A549 treated with GW870086 at 1 μM for 4 hours (cell line): Measurements from ENCODE around the gene MAST1. TPM values are rescaled to one million over a fixed set of nuclear protein-coding genes. Genes with fewer than 3 reads are reported as not detected.

ENCODE experiments used
- total RNA-seq: library from RNA; stranded (reverse); fragments of 200-300 nt; extraction: Qiagen RNA extraction; gene quantifications from 5 replicates; pipeline ENCODE4 v1.2.3, GENCODE V29; 2022; ENCODE audit warnings: low read depth

MAST1 gene
- 0.89 to 3.0 TPM (median 2.4 TPM) in 5 replicates for total RNA-seq

DNA sequence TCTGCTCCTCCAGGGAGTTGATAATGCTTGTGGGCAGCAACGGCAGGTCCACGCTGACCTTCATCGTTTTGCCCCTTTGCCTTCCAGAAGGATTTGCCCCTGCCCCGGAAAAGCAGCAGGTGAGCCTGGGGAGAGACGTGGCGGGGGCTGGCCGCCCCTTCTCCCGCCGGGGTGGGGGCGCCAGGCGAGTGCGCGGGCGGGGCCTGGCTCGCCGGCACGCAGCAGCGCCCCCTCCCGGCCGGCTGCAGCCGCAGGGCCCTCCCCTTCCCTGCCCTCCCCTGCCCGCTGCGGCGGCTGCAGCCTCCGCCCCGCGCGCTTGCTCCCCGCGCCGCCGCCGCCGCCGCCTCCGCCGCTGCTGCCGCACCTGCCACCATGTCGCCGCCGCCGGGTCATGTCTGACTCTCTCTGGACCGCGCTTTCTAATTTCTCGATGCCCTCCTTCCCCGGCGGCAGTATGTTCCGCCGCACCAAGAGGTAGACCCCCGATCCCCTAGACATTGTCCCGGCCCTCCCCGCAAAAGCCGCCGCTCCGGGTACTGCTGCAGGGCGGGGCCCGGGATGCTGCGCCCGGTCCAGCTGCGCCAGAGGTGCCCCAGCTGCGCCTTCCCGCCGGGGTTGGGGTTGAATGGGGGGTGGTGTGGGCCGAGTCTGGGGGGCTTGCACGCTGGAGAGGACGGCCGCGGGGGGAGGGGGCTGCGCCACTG is at the start of gene MAST1:
MAST1 (plus strand) TSS at position 334 of the 704 bp plus-strand sequence; CDS start at position 392, 58 bp downstream.

DNA sequence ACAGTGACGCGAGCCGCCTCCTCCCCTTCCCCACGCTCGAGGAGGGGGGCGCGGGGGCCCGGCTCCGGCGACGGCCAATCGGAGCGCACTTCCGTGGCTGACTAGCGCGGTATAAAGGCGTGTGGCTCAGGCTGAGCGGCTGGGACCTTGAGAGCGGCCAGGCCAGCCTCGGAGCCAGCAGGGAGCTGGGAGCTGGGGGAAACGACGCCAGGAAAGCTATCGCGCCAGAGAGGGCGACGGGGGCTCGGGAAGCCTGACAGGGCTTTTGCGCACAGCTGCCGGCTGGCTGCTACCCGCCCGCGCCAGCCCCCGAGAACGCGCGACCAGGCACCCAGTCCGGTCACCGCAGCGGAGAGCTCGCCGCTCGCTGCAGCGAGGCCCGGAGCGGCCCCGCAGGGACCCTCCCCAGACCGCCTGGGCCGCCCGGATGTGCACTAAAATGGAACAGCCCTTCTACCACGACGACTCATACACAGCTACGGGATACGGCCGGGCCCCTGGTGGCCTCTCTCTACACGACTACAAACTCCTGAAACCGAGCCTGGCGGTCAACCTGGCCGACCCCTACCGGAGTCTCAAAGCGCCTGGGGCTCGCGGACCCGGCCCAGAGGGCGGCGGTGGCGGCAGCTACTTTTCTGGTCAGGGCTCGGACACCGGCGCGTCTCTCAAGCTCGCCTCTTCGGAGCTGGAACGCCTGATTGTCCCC is 46.8 kb upstream of the MAST1 start, which contains the start of gene JUNB:
JUNB (plus strand) TSS at position 142 of the 706 bp plus-strand sequence; CDS start at position 428, 286 bp downstream.

DNA sequence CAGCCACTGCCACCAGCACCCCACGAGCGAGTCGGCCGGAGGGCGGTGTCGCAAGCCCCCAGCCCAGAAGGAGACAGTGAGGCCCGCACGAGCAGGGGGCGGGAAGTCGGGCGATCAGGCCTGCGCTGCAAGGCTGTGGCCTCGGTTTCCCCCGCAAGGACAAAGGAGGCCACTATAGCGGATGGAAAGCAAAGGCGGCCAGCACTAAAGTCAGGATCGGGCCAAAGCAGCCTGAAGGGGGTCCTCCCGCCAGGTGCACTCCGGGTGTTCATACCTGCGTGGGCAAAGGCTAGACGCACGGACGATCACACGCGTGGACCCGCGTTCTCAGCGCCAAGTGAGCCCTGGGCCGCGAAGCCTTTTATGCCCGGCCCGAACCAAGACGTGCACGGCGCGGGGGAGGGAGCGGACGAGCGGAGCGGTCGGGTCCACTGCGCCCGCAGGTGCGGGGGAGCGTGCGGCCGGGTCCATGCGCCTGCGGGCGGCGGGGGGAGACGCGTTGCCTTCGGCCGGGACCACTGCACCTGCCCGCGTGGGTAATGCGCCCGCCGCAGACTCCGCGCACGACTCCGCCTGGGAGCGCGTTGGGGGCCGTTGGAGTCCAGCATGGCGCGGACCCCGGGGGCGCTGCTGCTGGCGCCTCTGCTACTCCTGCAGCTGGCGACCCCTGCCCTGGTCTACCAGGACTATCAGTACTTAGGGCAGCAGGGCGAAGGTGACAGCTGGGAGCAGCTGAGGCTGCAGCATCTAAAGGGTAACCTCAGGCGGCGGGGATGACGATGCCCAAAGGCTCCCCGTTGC is 36.6 kb upstream of the MAST1 start, which contains the start of the genes PRDX2 and THSD8:
PRDX2 (minus strand) TSS at position 335 of the 801 bp plus-strand sequence. CDS start 539 bp downstream, outside the sequence.
THSD8 (plus strand) TSS at position 604 of the 801 bp plus-strand sequence; CDS start at position 607, 3 bp downstream.

DNA sequence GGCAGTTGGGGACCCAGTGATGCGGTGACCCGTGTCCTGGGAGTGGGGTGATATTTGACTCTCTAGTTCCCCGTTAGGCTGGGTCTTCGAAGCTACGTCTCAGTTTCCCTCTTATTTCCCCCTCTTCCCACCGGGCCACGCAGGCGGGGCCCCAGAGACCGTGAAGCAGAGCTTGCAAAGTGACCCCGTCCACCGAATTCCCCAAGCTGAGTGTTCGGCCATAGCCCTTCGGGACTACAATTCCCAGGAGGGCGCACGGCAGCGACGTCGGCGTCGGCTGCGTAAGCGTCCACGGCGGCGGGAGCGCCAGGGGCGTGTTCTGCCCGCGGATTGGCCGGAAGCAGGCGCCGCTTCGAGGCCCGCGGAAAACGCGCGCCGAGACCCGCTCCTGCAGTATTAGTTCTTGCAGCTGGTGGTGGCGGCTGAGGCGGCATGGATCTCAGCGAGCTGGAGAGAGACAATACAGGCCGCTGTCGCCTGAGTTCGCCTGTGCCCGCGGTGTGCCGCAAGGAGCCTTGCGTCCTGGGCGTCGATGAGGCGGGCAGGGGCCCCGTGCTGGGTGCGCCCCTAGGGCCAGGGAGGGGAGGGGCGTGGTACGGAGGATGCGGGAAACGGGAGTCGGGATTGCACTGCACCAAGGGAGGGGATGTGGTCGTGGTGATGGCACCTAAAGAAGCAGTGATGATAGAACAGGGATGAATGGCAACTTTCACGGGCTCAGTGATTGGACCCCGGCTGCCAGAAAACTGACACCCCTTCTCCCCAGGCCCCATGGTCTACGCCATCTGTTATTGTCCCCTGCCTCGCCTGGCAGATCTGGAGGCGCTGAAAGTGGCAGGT is 31.9 kb upstream of the MAST1 start, which contains the start of gene RNASEH2A:
RNASEH2A (plus strand) TSS at position 343 of the 840 bp plus-strand sequence; CDS start at position 433, 90 bp downstream.

DNA sequence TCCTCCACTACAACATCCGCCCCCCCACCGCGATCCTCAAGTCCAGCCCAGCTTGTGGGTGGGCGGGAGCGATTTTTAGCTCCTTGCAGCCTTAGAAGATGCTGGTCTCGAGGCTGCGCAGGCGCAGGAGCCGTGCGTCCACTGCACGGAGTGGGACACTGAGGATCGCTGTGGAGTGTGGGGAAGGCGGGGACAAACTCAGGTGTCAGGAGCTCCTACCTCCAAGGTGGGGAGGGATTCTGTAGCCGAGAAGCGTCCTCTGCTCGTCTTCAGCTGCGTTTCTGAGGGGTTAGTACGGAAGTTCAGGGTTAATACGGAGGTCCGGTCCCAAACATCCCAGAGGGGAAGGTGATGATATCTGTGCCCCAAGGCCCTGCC is 3.8 kb upstream of the MAST1 start, which contains the start of gene RTBDN:
RTBDN (minus strand) TSS at position 14 of the 378 bp plus-strand sequence. CDS start 4,600 bp downstream, outside the sequence.

DNA sequence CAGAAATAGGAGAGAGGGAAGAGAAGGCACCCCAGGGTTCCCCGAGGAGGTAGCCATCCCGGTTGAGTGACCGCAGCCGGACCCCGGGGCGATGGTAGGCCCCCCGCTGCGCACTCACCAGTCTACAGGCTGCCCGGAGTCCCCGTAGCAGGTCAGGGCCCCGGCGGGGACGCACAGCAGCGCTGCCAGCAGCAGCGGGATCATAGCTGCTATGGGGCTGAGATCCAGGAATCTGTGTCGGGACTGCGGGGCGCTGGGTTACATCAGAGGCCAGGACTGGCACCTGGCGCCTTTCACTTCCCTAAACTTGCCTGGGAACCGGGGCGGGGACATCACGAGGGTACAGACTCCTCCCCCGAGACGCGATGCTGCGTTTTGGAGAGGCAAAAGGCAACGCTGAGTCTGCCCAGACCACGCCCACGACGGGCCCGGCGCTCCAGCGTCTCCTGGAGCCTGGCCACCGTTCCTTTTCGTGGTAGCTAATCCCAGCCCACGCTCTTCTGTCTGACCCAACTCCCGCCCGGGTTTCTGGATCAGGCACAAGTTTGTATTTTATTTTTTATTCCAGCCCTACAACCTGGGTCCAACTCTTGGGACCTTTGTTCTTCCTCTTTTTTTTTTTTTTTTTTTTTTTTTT is 43.0 kb downstream of the MAST1 start, which contains the start of gene DNASE2:
DNASE2 (minus strand) TSS at position 278 of the 637 bp plus-strand sequence; CDS start at position 204, 74 bp downstream.

DNA sequence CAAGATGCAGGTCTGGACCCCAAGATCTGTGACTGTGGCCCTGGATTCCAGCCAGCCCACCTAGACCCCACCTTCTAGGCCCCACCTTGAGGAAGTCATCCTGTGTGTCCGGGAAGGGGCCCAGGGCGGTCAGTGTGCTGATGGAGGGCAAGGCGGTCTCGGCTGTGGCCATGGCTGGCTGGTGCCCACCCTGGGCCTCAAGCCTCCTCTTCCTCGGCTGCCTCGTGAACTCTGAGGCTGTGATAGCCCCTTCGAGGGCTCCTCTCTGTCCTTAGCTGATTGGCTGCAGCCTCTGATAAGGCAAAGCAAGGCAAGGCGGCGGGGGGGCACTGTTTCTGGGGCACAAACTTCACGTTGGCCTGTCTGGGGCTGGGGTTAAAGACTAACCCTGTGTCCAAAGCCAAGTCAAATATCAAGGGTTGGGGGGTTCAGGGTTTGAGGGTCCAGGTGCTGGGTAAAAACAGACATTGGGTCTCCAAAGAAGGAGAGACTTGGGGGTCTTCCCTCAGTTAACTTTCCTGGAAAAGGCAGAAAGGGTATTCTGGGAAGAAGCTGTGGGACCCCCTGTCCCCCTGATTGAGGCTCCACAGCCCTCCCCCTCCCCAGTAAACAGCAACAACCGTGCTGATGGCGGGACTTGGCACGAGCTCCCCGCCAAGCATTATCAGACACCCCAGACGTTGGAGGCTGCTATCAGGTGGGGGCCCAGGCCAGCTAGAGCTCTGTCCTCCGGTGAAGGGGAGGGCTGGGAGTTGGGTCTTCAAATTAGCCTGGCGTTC is 48.8 kb downstream of the MAST1 start, which contains the start of gene KLF1:
KLF1 (minus strand) TSS at position 233 of the 779 bp plus-strand sequence; CDS start at position 172, 61 bp downstream.

DNA sequence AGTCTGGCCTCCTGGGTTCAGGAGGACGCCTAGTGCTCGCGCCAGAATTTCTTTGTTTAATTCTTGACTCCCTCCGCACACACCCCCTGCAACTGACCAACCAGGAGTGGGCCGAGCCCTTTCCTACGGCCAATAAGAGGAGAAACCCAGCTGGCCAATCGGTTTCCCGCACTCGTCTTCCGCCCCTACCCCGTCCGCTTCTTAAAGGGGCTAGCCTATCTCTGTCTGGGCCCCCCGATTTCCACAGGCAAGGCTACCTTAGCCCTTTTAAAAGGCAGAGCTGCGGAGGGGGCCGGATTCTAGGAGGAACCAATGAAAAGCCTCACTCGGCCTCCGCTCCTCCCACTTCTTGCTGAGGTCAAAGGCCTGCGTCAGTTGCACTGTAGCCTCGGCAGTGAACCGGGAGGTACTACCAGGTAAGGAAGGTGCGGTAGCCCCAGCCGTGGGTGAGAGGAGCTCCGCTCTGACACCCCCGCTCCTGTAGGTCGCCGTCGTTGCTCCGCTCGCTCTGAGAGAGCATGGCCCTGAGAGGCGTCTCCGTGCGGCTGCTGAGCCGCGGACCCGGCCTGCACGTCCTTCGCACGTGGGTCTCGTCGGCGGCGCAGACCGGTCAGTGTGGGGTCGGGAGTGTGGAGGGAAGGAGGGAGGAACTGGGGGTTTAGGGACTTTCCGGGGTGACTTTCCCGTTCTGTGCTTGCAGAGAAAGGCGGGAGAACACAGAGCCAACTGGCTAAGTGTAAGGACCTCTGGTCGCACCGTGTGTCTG is 52.7 kb downstream of the MAST1 start, which contains the start of gene GCDH:
GCDH (plus strand) TSS at position 374 of the 766 bp plus-strand sequence; CDS start at position 519, 145 bp downstream.

Other genes starting within 250 kb of the MAST1 start
- gene ZNF490, start 227.7 kb upstream of the MAST1 start, total RNA-seq = 0.62 to 1.3 TPM (median 0.79 TPM) in 4 of 5 replicates, not detected in the other
- 3.3 to 6.1 TPM (median 5.5 TPM) in 5 replicates for gene ZNF791, start 227.6 kb upstream of the MAST1 start, total RNA-seq
- 16.3 to 23.1 TPM (median 20.7 TPM) in 5 replicates for gene MAN2B1, start 171.8 kb upstream of the MAST1 start, total RNA-seq
- gene WDR83, start 171.7 kb upstream of the MAST1 start, total RNA-seq = 8.1 to 11.1 TPM (median 10.0 TPM) in 5 replicates
- 41.0 to 49.8 TPM (median 46.5 TPM) in 5 replicates for gene DHPS, start 156.6 kb upstream of the MAST1 start, total RNA-seq
- gene GNG14, start 150.5 kb upstream of the MAST1 start, total RNA-seq = not detected in 5 replicates
- 9.5 to 13.2 TPM (median 12.2 TPM) in 5 replicates for gene FBXW9, start 141.9 kb upstream of the MAST1 start, total RNA-seq
- 25.3 to 34.1 TPM (median 31.2 TPM) in 5 replicates for gene TNPO2, start 114.6 kb upstream of the MAST1 start, total RNA-seq
- 169 to 203 TPM (median 185 TPM) in 5 replicates for gene TRIR, start 103.8 kb upstream of the MAST1 start, total RNA-seq
- gene GET3, start 101.0 kb upstream of the MAST1 start, total RNA-seq = 69.5 to 100 TPM (median 92.3 TPM) in 5 replicates
- gene BEST2, start 86.7 kb upstream of the MAST1 start, total RNA-seq = 0.10 to 0.26 TPM (median 0.22 TPM) in 5 replicates
- 9.9 to 11.6 TPM (median 10.9 TPM) in 5 replicates for gene HOOK2, start 63.0 kb upstream of the MAST1 start, total RNA-seq
- 121 to 193 TPM (median 166 TPM) in 5 replicates for gene JUNB, start 47.0 kb upstream of the MAST1 start, total RNA-seq
- 0.40 to 1.1 TPM (median 0.49 TPM) in 5 replicates for gene PRDX2, start 36.7 kb upstream of the MAST1 start, total RNA-seq
- gene THSD8, start 36.4 kb upstream of the MAST1 start, total RNA-seq = 7.3 to 16.4 TPM (median 14.3 TPM) in 4 of 5 replicates, not detected in the other
- 34.0 to 49.5 TPM (median 45.5 TPM) in 5 replicates for gene RNASEH2A, start 31.9 kb upstream of the MAST1 start, total RNA-seq
- 0.15 to 0.56 TPM (median 0.38 TPM) in 4 of 5 replicates, not detected in the other for gene RTBDN, start 3.9 kb upstream of the MAST1 start, total RNA-seq
- 24.2 to 32.6 TPM (median 30.6 TPM) in 5 replicates for gene DNASE2, start 42.9 kb downstream of the MAST1 start, total RNA-seq
- not detected in 5 replicates for gene KLF1, start 48.7 kb downstream of the MAST1 start, total RNA-seq
- 8.2 to 10.8 TPM (median 8.9 TPM) in 5 replicates for gene GCDH, start 52.6 kb downstream of the MAST1 start, total RNA-seq
- gene SYCE2, start 80.8 kb downstream of the MAST1 start, total RNA-seq = 0.31 to 0.72 TPM (median 0.46 TPM) in 5 replicates
- 66.1 to 75.6 TPM (median 72.9 TPM) in 5 replicates for gene FARSA, start 95.2 kb downstream of the MAST1 start, total RNA-seq
- gene CALR, start 100.1 kb downstream of the MAST1 start, total RNA-seq = 499 to 569 TPM (median 524 TPM) in 5 replicates
- 67.4 to 79.0 TPM (median 77.0 TPM) in 5 replicates for gene RAD23A, start 107.3 kb downstream of the MAST1 start, total RNA-seq
- gene GADD45GIP1, start 118.7 kb downstream of the MAST1 start, total RNA-seq = 37.2 to 58.7 TPM (median 53.1 TPM) in 5 replicates
- 0.07 to 0.32 TPM (median 0.10 TPM) in 4 of 5 replicates, not detected in the other for gene DAND5, start 131.1 kb downstream of the MAST1 start, total RNA-seq
- gene NFIX, start 157.0 kb downstream of the MAST1 start, total RNA-seq = 2.9 to 4.4 TPM (median 3.8 TPM) in 5 replicates